SU-DHL-6 (cell line): Measurements from ENCODE around the gene FHAD1.

Source experiments
- H2AFZ ChIP-seq: fragments of 200-600 bp; sonication (generic); 2 replicates; pipeline ENCODE4 v1.6.1; 2014; ENCODE audit warnings: low read depth, mild to moderate bottlenecking, moderate library complexity, mixed read lengths, antibody characterized with exemption, low read length; ENCODE audit not compliant: severe bottlenecking
- H3F3A ChIP-seq: fragments of 200-600 bp; shearing (Covaris generic); 2 replicates; pipeline ENCODE4 v1.6.0; 2016; ENCODE audit warnings: antibody characterized with exemption, mild to moderate bottlenecking; ENCODE audit not compliant: insufficient read depth
- H3K27ac ChIP-seq: fragments of 200-600 bp; sonication (generic); 2 replicates; pipeline ENCODE4 v1.5.1; 2016; ENCODE audit warnings: low read depth, mild to moderate bottlenecking, low read length, moderate library complexity, mixed read lengths
- H3K27me3 ChIP-seq: fragments of 200-600 bp; sonication (generic), shearing (Covaris generic); 2 replicates; pipeline ENCODE4 v1.6.0; 2014; ENCODE audit warnings: mild to moderate bottlenecking, low read length
- H3K36me3 ChIP-seq: fragments of 200-600 bp; sonication (generic); 2 replicates; pipeline ENCODE4 v1.6.1; 2014; ENCODE audit warnings: mild to moderate bottlenecking, low read length, mixed read lengths
- H3K4me2 ChIP-seq: fragments of 300-600, 200-600 bp; shearing (Covaris generic), sonication (generic); 2 replicates; pipeline ENCODE4 v1.6.0; 2014; ENCODE audit warnings: low read length, low read depth, mild to moderate bottlenecking; ENCODE audit not compliant: poor library complexity, severe bottlenecking
- H3K4me3 ChIP-seq: fragments of 200-600 bp; sonication (generic); 2 replicates; pipeline ENCODE4 v1.5.1; 2014; ENCODE audit warnings: antibody characterized with exemption, low read length, mild to moderate bottlenecking, mixed read lengths; ENCODE audit not compliant: insufficient read depth, poor library complexity, severe bottlenecking
- H3K79me2 ChIP-seq: fragments of 200-600 bp; sonication (generic); 2 replicates; pipeline ENCODE4 v1.6.1; 2014; ENCODE audit warnings: mild to moderate bottlenecking, low read length, moderate library complexity; ENCODE audit not compliant: insufficient read depth
- H3K9ac ChIP-seq: fragments of 200-600 bp; sonication (generic); 2 replicates; pipeline ENCODE4 v1.7.0; 2014; ENCODE audit warnings: mild to moderate bottlenecking, low read length
- H3K9me2 ChIP-seq: fragments of 200-600 bp; sonication (generic); replicated peaks from 2 replicates; pipeline ENCODE4 v1.6.1; 2014; ENCODE audit warnings: low read length; ENCODE audit not compliant: insufficient read depth
- H3K9me3 ChIP-seq: fragments of 200-600 bp; sonication (generic); 2 replicates; pipeline ENCODE4 v1.6.1; 2014; ENCODE audit warnings: low read length, mixed read lengths; ENCODE audit not compliant: insufficient read depth
- H4K20me1 ChIP-seq: fragments of 200-600 bp; sonication (generic); 2 replicates; pipeline ENCODE4 v1.6.1; 2014; ENCODE audit warnings: low read depth, mild to moderate bottlenecking, antibody characterized with exemption, low read length, moderate library complexity, mixed read lengths
- EZH2phosphoT487 ChIP-seq: fragments of 200-600 bp; sonication (generic), shearing (Covaris generic); conservative IDR thresholded peaks from 2 replicates; pipeline ENCODE4 v1.6.1; 2018; ENCODE audit warnings: mild to moderate bottlenecking, antibody characterized with exemption, low read length, moderate library complexity, mixed read lengths
- TF ChIP-seq, protein P1 (sequence below): fragments of 200-600 bp; sonication (generic); IDR thresholded peaks from one replicate; pipeline ENCODE4 v1.5.1; 2017; ENCODE audit warnings: antibody characterized with exemption, mild to moderate bottlenecking, low read length, moderate library complexity; ENCODE audit not compliant: insufficient read depth, poor library complexity, severe bottlenecking

FHAD1 gene

GRCh38 chr1:15272782-15273127, 25.7 kb downstream of the FHAD1 start:
- TF ChIP-seq EZH2phosphoT487: no peak
- TF ChIP-seq, protein P1, sequence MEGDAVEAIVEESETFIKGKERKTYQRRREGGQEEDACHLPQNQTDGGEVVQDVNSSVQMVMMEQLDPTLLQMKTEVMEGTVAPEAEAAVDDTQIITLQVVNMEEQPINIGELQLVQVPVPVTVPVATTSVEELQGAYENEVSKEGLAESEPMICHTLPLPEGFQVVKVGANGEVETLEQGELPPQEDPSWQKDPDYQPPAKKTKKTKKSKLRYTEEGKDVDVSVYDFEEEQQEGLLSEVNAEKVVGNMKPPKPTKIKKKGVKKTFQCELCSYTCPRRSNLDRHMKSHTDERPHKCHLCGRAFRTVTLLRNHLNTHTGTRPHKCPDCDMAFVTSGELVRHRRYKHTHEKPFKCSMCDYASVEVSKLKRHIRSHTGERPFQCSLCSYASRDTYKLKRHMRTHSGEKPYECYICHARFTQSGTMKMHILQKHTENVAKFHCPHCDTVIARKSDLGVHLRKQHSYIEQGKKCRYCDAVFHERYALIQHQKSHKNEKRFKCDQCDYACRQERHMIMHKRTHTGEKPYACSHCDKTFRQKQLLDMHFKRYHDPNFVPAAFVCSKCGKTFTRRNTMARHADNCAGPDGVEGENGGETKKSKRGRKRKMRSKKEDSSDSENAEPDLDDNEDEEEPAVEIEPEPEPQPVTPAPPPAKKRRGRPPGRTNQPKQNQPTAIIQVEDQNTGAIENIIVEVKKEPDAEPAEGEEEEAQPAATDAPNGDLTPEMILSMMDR: no peak
- Histone ChIP-seq H3K36me3 (no peaks in the 10 kb centered on the region), H4K20me1 (no peaks in the 10 kb centered on the region), H3K9me3 (no peaks in the 10 kb centered on the region), H3F3A (no peaks in the 10 kb centered on the region), H3K9ac (no peak overlapping the region), H3K9me2 (no peaks in the 10 kb centered on the region), H3K27ac (no peak overlapping the region), H3K4me3 (no peak overlapping the region), H3K79me2 (no peaks in the 10 kb centered on the region), H3K27me3 (no peaks in the 10 kb centered on the region), H2AFZ (no peak overlapping the region), H3K4me2 (no peak overlapping the region)

DNA sequence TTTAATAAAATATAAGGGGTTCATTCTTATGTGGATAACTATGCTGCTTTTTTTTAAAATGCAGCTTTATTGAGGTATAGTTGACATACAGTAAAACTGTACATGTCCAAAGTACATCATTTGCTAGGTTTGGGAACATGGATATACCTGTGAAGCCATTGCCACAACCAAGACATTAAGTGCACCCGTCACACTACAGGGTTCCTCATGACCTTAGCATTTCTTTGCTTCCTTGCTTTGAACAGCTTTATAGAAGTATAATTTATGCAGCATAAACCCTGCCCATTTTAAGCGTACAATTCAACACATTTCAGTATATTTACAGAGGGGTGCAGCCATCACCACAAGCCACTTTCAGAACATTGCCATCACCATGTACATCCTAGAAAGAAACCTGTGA, 26.3 kb downstream of the FHAD1 start:
- H3F3A ChIP-seq: no peaks in the 10 kb centered on the region
- H3K9ac ChIP-seq: no peak overlapping the region
- H3K9me2 ChIP-seq: no peaks in the 10 kb centered on the region
- TF ChIP-seq EZH2phosphoT487: no peak
- TF ChIP-seq, protein P1: no peak
- no peak overlapping the region for H2AFZ ChIP-seq
- no peaks in the 10 kb centered on the region for H3K27me3 ChIP-seq
- no peaks in the 10 kb centered on the region for H4K20me1 ChIP-seq
- no peaks in the 10 kb centered on the region for H3K9me3 ChIP-seq
- no peak overlapping the region for H3K27ac ChIP-seq
- no peaks in the 10 kb centered on the region for H3K79me2 ChIP-seq
- H3K4me3 ChIP-seq: no peak overlapping the region
- H3K36me3 ChIP-seq: no peaks in the 10 kb centered on the region
- no peak overlapping the region for H3K4me2 ChIP-seq

- Histone ChIP-seq H3K36me3 (no peaks in the 10 kb centered on the region), H3K4me2 (no peak overlapping the region), H3K9ac (no peak overlapping the region), H4K20me1 (no peaks in the 10 kb centered on the region), H2AFZ (no peak overlapping the region), H3K9me2 (no peaks in the 10 kb centered on the region), H3F3A (no peaks in the 10 kb centered on the region), H3K9me3 (no peaks in the 10 kb centered on the region), H3K27ac (no peak overlapping the region), H3K4me3 (no peak overlapping the region), H3K79me2 (no peaks in the 10 kb centered on the region), H3K27me3 (no peaks in the 10 kb centered on the region)
- TF ChIP-seq, protein P1: no peak
- TF ChIP-seq EZH2phosphoT487: no peak
Observed at GRCh38 chr1:15275921-15276683, 29.1 kb downstream of the FHAD1 start.
